GM12878 (cell line): ENCODE results near the gene CATSPERD. TPM values are rescaled to one million over a fixed set of nuclear protein-coding genes. Genes with fewer than 3 reads are reported as not detected.

Source experiments
- ATAC-seq: fragments of 200-7000 bp; cut with Tn5 transposase; 3 replicates; pipeline ENCODE4 v1.9.1; 2020; ENCODE audit warnings: mild to moderate bottlenecking, moderate library complexity
- BruUV-seq: library from RNA; stranded (reverse); fragments of 400-500 nt; replicated peaks from 2 replicates; lab custom pipeline; 2021; lab: Mats Ljungman, UMichigan
- CTCF ChIA-PET: fragments of 300-600 bp; sonication (Branson Sonifier 250); formaldehyde crosslinking; extraction: SDS; loops from one replicate; lab custom pipeline; 2021; ENCODE audit warnings: inconsistent platforms; lab: Yijun Ruan, JAX
- POLR2A ChIA-PET: fragments of 350-600 bp; formaldehyde crosslinking; extraction: SDS; loops from one replicate; lab custom pipeline; 2021; ENCODE audit warnings: inconsistent platforms; lab: Charles Lee
- RAD21 ChIA-PET: fragments of 300-600 bp; sonication (Branson Sonifier 250); formaldehyde crosslinking; loops from one replicate; lab custom pipeline; 2023; ENCODE audit warnings: antibody characterized with exemption; ENCODE audit not compliant: unreplicated experiment; lab: Charles Lee
- SMC1A ChIA-PET: fragments of 300-600 bp; sonication (Branson Sonifier 250); formaldehyde crosslinking; loops from one replicate; lab custom pipeline; 2023; ENCODE audit not compliant: unreplicated experiment, uncharacterized antibody; lab: Charles Lee
- DNase-seq: peaks from one replicate; pipeline ENCODE4 v3.0.0-alpha.2; 2011; ENCODE audit warnings: low read depth, low spot score
- FAIRE-seq: peaks from 3 replicates; lab custom pipeline; 2011; peaks lifted over from hg19 to GRCh38; lab: Jason Lieb, UNC
- H2AFZ ChIP-seq: 2 replicates; pipeline ENCODE4 v1.6.0; 2011; ENCODE audit warnings: low read depth, low read length, control low read depth; ENCODE audit not compliant: control insufficient read depth
- H3K27ac ChIP-seq: 2 replicates; pipeline ENCODE4 v1.5.1; 2011; ENCODE audit warnings: control low read depth; ENCODE audit not compliant: control insufficient read depth, insufficient read depth
- H3K27me3 ChIP-seq, 2 experiments: replicated peaks in 1 of 2; 2 replicates each; pipeline versions ENCODE4 v1.6.0 to v1.6.1; 2011; ENCODE audit warnings: low read length in 1 of 2; ENCODE audit not compliant: control insufficient read depth in 2 of 2, insufficient read depth in 2 of 2
- H3K36me3 ChIP-seq, 2 experiments: 2 replicates each; pipeline ENCODE4 v1.5.1; 2011; ENCODE audit warnings: low read length in 1 of 2; ENCODE audit not compliant: control insufficient read depth in 2 of 2, insufficient read depth in 2 of 2
- H3K4me1 ChIP-seq: 2 replicates; pipeline ENCODE4 v1.6.1; 2011; ENCODE audit warnings: mild to moderate bottlenecking, low read length, moderate library complexity, mixed read lengths; ENCODE audit not compliant: control insufficient read depth, insufficient read depth
- H3K4me2 ChIP-seq: 2 replicates; pipeline ENCODE4 v1.6.0; 2011; ENCODE audit warnings: control low read depth; ENCODE audit not compliant: control insufficient read depth, insufficient read depth
- H3K4me3 ChIP-seq: fragments of 200-600 bp; sonication (generic); 2 replicates; pipeline ENCODE4 v1.5.1; 2016
- H3K79me2 ChIP-seq: 2 replicates; pipeline ENCODE4 v1.6.0; 2011; ENCODE audit warnings: low read length; ENCODE audit not compliant: control insufficient read depth, insufficient read depth
- H3K9ac ChIP-seq: 2 replicates; pipeline ENCODE4 v1.8.0; 2011; ENCODE audit warnings: low read length, control low read depth, mixed read lengths; ENCODE audit not compliant: control insufficient read depth, insufficient read depth
- H3K9me3 ChIP-seq: replicated peaks from 3 replicates; pipeline ENCODE4 v1.5.1; 2011; ENCODE audit warnings: mild to moderate bottlenecking, low read length; ENCODE audit not compliant: control insufficient read depth, insufficient read depth
- H4K20me1 ChIP-seq: 2 replicates; pipeline ENCODE4 v1.6.0; 2011; ENCODE audit not compliant: control insufficient read depth, insufficient read depth
- CREB1 ChIP-seq: IDR thresholded peaks from 2 replicates; pipeline ENCODE4 v1.6.1; 2012; ENCODE audit warnings: low read depth, mild to moderate bottlenecking, inconsistent platforms
- IRF4 ChIP-seq: IDR thresholded peaks from 2 replicates; pipeline ENCODE4 v1.6.1; 2011; ENCODE audit warnings: low read depth, low read length
- KDM1A ChIP-seq: fragments of 200-600 bp; sonication (generic); IDR thresholded peaks from 2 replicates; pipeline ENCODE4 v1.6.1; 2016; ENCODE audit warnings: borderline replicate concordance
- MXI1 ChIP-seq: fragments of 150-350 bp; IDR thresholded peaks from 2 replicates; pipeline ENCODE4 v1.6.1; 2011; ENCODE audit warnings: low read depth, mild to moderate bottlenecking, inconsistent platforms, low read length, improper control_type of control experiment
- MYB ChIP-seq: fragments of 150-350 bp; IDR thresholded peaks from 2 replicates; pipeline ENCODE4 v1.6.1; 2014; ENCODE audit warnings: mild to moderate bottlenecking, low read depth, low read length, borderline replicate concordance
- RB1 ChIP-seq: fragments of 450-650 bp; formaldehyde crosslinking; IDR thresholded peaks from 2 replicates; pipeline ENCODE4 v1.6.1; 2017; ENCODE audit warnings: mild to moderate bottlenecking, borderline replicate concordance
- SPI1 ChIP-seq: IDR thresholded peaks from 2 replicates; pipeline ENCODE4 v1.6.1; 2011; ENCODE audit warnings: low read depth, mild to moderate bottlenecking, low read length, moderate library complexity, borderline replicate concordance; ENCODE audit not compliant: insufficient read depth
- TAF1 ChIP-seq: IDR thresholded peaks from 2 replicates; pipeline ENCODE4 v1.6.1; 2011; ENCODE audit warnings: mild to moderate bottlenecking, low read depth, low read length, borderline replicate concordance
- TCF3 ChIP-seq: IDR thresholded peaks from 2 replicates; pipeline ENCODE4 v1.6.1; 2012; ENCODE audit warnings: low read depth, mild to moderate bottlenecking, low read length, borderline replicate concordance; ENCODE audit not compliant: insufficient read depth
- YBX1 ChIP-seq: fragments of 450-650 bp; IDR thresholded peaks from 2 replicates; pipeline ENCODE4 v1.6.1; 2016; ENCODE audit warnings: antibody characterized with exemption
- ZBED1 ChIP-seq: IDR thresholded peaks from 2 replicates; pipeline ENCODE4 v1.6.1; 2016; ENCODE audit warnings: borderline replicate concordance
- WGBS: methylation state at CpG from one replicate; pipeline ENCODE4 v1.1.6; 2016; ENCODE audit warnings: low lambda C conversion rate; ENCODE audit not compliant: insufficient replicate concordance, insufficient coverage; ENCODE audit errors: missing lambda C conversion rate; 5-methylcytosine and 5-hydroxymethylcytosine counted together
- in situ Hi-C: fragments of 300-500 bp; cut with MboI; formaldehyde crosslinking; loops from 9 replicates; pipeline ENCODE4 v1.14.3; 2018; ENCODE audit warnings: mixed read lengths
- intact Hi-C: fragments of 100-400 bp; cut with micrococcal nuclease; formaldehyde crosslinking; loops from one replicate; pipeline ENCODE4 v1.14.2; 2022; ENCODE audit not compliant: unreplicated experiment
- polyA plus RNA-seq, 11 experiments: library from polyadenylated mRNA; depleted of rRNA in 4 of 11; unstranded in 6 of 11; stranded (reverse) in 5 of 11; fragments of >200 nt; fragmentation: Nextera tagmentation in 4 of 11; fragmentation: Illumina TruSeq in 1 of 11; extraction: Ambion mirVana in 4 of 11; extraction: Trizol in 1 of 11; gene quantifications; 1 replicate in 1 of 11; 2 replicates in 10 of 11; pipeline versions ENCODE4 v1.2.1 to v1.2.3, GENCODE V29; 2011 to 2016; ENCODE audit warnings: inconsistent platforms in 2 of 11, missing spikeins in 2 of 11, low read depth in 1 of 11
- total RNA-seq, 4 experiments: library from RNA; depleted of rRNA in 3 of 4; stranded (reverse); fragments of >200 nt in 3 of 4; fragmentation: Illumina TruSeq in 1 of 4; extraction: Trizol in 1 of 4; gene quantifications; 2 replicates each; pipeline versions ENCODE4 v1.2.1 to v1.2.3, GENCODE V29; 2013 to 2021
- TF ChIP-seq, protein P1 (sequence below): fragments of 450-650 bp; IDR thresholded peaks from 2 replicates; pipeline ENCODE4 v1.6.1; 2016; ENCODE audit warnings: mild to moderate bottlenecking
- TF ChIP-seq, protein P2 (sequence below), 3 experiments: IDR thresholded peaks in 2 of 3; conservative IDR thresholded peaks in 1 of 3; 2 replicates each; pipeline ENCODE4 v1.5.1; 2011; ENCODE audit warnings: low read depth in 3 of 3, low read length in 3 of 3, mild to moderate bottlenecking in 3 of 3, control low read depth in 2 of 3, moderate library complexity in 2 of 3, inconsistent platforms in 1 of 3, mixed read lengths in 1 of 3; ENCODE audit not compliant: control insufficient read depth in 2 of 3, insufficient read depth in 1 of 3; ENCODE audit errors: extremely low read depth in 1 of 3

Gene CATSPERD
- total and polyA plus RNA-seq, 10 of the 15 experiments (the other 5 are each of a cell fraction or from before 2014, with no cell fraction given) = 0.02 to 0.38 (median 0.11) TPM; not detected in 5

DNA sequence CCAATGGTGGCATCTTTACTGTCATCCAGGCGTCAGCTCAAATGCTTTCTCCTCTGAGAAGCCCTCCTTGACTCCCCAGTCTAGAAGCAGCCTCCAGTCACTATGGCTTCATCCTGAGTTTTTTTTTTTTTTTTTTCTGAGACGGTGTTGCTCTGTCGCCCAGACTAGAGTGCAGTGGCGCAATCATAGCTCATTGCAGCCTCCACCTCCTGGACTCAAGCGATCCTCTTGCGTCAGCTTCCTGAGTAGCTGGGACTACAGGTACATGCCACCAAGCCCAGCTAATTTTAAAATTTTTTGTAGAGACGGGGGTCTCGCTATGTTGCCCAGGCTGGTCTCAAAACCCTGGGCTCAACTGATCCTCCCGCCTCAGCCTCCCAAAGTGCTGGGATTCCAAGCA, 88.6 kb downstream of the CATSPERD start:
- WGBS = 66% methylated on average over 9 of the region's 9 CpGs

DNA sequence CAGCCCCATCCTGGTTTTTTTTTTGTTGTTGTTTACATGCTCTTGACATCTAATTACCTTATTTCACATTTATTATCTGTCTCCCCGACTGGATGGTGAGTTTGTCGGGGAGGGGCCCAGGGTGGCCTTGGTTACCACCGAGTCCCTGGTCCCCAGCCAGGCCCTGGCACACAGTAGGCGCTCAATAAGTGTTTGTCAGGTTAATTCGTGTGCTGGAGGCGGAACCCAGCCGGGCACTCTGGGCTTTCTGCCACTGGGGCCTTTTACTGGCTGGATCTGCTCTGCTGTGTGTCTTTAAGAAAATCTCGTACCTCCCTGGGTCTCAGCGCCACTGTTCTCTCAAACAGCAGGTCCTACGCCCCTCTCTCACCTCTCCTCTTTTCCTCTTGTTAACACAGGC, 89.0 kb downstream of the CATSPERD start:
- Histone ChIP-seq H2AFZ (no peak overlapping the region), H3K27me3 (no peaks in the 10 kb centered on the region; a peak in 1 of 4 replicates), H3K4me3 (no peak overlapping the region), H3K9ac (no peak overlapping the region), H3K79me2 (no peaks in the 10 kb centered on the region), H3K36me3 (no peaks in the 10 kb centered on the region), H3K9me3 (no peaks in the 10 kb centered on the region), H4K20me1 (no peaks in the 10 kb centered on the region), H3K27ac (no peak overlapping the region), H3K4me1 (no peaks in the 10 kb centered on the region), H3K4me2 (no peak overlapping the region)
- in situ Hi-C loops = loop anchor here (5.0 kb wide), 1 partner anchor 213 kb away; no protein-coding TSS in a partner anchor
- no TSS peak for BruUV-seq
- RAD21 ChIA-PET = no interaction called here
- SMC1A ChIA-PET = no interaction called here
- DNase-seq (no peak), ATAC-seq (no peak), FAIRE-seq (no peak)
- intact Hi-C loops = loop anchor here (10.0 kb wide), 1 partner anchor 215 kb away; no protein-coding TSS in a partner anchor
- CTCF ChIA-PET = interaction anchor here (0.7 kb wide), 1 partner anchor 29 kb away, joined by 3 read pairs; no protein-coding TSS in a partner anchor
- WGBS = 31% methylated on average over 9 of the region's 10 CpGs
- POLR2A ChIA-PET = interaction anchor here (0.7 kb wide), 1 partner anchor 12 kb away, joined by 5 read pairs; no protein-coding TSS in a partner anchor
- TF ChIP-seq, protein P1, sequence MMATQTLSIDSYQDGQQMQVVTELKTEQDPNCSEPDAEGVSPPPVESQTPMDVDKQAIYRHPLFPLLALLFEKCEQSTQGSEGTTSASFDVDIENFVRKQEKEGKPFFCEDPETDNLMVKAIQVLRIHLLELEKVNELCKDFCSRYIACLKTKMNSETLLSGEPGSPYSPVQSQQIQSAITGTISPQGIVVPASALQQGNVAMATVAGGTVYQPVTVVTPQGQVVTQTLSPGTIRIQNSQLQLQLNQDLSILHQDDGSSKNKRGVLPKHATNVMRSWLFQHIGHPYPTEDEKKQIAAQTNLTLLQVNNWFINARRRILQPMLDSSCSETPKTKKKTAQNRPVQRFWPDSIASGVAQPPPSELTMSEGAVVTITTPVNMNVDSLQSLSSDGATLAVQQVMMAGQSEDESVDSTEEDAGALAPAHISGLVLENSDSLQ = no peak
- no peak for TF ChIP-seq TCF3
- no peak for TF ChIP-seq KDM1A
- TF ChIP-seq MYB = no peak
- TF ChIP-seq MXI1 = no peak
- TF ChIP-seq, protein P2, sequence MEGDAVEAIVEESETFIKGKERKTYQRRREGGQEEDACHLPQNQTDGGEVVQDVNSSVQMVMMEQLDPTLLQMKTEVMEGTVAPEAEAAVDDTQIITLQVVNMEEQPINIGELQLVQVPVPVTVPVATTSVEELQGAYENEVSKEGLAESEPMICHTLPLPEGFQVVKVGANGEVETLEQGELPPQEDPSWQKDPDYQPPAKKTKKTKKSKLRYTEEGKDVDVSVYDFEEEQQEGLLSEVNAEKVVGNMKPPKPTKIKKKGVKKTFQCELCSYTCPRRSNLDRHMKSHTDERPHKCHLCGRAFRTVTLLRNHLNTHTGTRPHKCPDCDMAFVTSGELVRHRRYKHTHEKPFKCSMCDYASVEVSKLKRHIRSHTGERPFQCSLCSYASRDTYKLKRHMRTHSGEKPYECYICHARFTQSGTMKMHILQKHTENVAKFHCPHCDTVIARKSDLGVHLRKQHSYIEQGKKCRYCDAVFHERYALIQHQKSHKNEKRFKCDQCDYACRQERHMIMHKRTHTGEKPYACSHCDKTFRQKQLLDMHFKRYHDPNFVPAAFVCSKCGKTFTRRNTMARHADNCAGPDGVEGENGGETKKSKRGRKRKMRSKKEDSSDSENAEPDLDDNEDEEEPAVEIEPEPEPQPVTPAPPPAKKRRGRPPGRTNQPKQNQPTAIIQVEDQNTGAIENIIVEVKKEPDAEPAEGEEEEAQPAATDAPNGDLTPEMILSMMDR (IDR thresholded peaks at IDR 0.05 in 2 of 3, conservative IDR thresholded peaks at IDR 0.05 in 1 of 3; ENCODE audit: control insufficient read depth in 2 of 3, extremely low read depth in 1 of 3, insufficient read depth in 1 of 3, low read depth in 3 of 3, low read length in 3 of 3) = no peak
- TF ChIP-seq RB1 = no peak
- no peak for TF ChIP-seq IRF4

More for the DNA sequence above, 88.6 kb downstream of the CATSPERD start:
- ATAC-seq = no peak
- FAIRE-seq = no peak
- no TSS peak for BruUV-seq
- intact Hi-C loops = loop anchor here (10.0 kb wide), 1 partner anchor 216 kb away; no protein-coding TSS in a partner anchor
- H4K20me1 ChIP-seq = no peaks in the 10 kb centered on the region
- no peaks in the 10 kb centered on the region for H3K79me2 ChIP-seq
- no peak overlapping the region for H3K4me2 ChIP-seq
- H3K36me3 ChIP-seq = no peaks in the 10 kb centered on the region
- DNase-seq = no peak
- ChIA-PET POLR2A (interaction anchor here (0.7 kb wide), 1 partner anchor 12 kb away, joined by 5 read pairs; no protein-coding TSS in a partner anchor), RAD21 (no interaction called here), SMC1A (no interaction called here), CTCF (interaction anchor here (0.7 kb wide), 1 partner anchor 29 kb away, joined by 3 read pairs; no protein-coding TSS in a partner anchor)
- TF ChIP-seq TAF1 (no peak), YBX1 (no peak), KDM1A (no peak), CREB1 (no peak), ZBED1 (no peak), SPI1 (no peak)
- H2AFZ ChIP-seq = no peak overlapping the region
- in situ Hi-C loops = loop anchor here (5.0 kb wide), 1 partner anchor 213 kb away; no protein-coding TSS in a partner anchor
- H3K27ac ChIP-seq = no peak overlapping the region
- H3K9ac ChIP-seq = no peak overlapping the region
- no peaks in the 10 kb centered on the region for H3K4me1 ChIP-seq
- H3K27me3 ChIP-seq = no peaks in the 10 kb centered on the region; a peak in 1 of 4 replicates
- no peaks in the 10 kb centered on the region for H3K9me3 ChIP-seq
- H3K4me3 ChIP-seq = no peak overlapping the region
